Fibroblast of lung (primary cell): ENCODE measurements around the gene BIVM. TPM values are rescaled to one million over a fixed set of nuclear protein-coding genes. Genes with fewer than 3 reads are reported as not detected.

Experiments used
- DNase-seq, 2 donors: peaks; one replicate each; pipeline versions ENCODE4 v3.0.0 to v3.0.0-alpha.2; 2010; ENCODE audit warnings: low read depth in 2 of 2
- H2AFZ ChIP-seq: 2 replicates; pipeline ENCODE4 v1.5.1; 2012; ENCODE audit warnings: low read length, control low read depth, inconsistent platforms
- H3K27ac ChIP-seq: 2 replicates; pipeline ENCODE4 v1.5.1; 2011; ENCODE audit warnings: low read length, control low read depth; ENCODE audit not compliant: insufficient read depth
- H3K27me3 ChIP-seq: 2 replicates; pipeline ENCODE4 v1.5.1; 2011; ENCODE audit warnings: mild to moderate bottlenecking, low read length; ENCODE audit not compliant: control insufficient read depth, insufficient read depth
- H3K36me3 ChIP-seq: 2 replicates; pipeline ENCODE4 v1.5.1; 2011; ENCODE audit warnings: low read length; ENCODE audit not compliant: control insufficient read depth, insufficient read depth
- H3K4me1 ChIP-seq: 2 replicates; pipeline ENCODE4 v1.5.1; 2011; ENCODE audit warnings: low read length; ENCODE audit not compliant: control insufficient read depth, insufficient read depth; ENCODE audit errors: extremely low read depth
- H3K4me2 ChIP-seq: 2 replicates; pipeline ENCODE4 v1.5.1; 2011; ENCODE audit warnings: low read length, control low read depth; ENCODE audit not compliant: insufficient read depth; ENCODE audit errors: extremely low read depth
- H3K4me3 ChIP-seq, 4 experiments: fragments of 200-600 bp in 1 of 4; sonication (generic) in 1 of 4; replicated peaks in 1 of 4; 2 replicates each; pipeline ENCODE4 v1.5.1; 2011 to 2016; ENCODE audit warnings: low read length in 4 of 4, low read depth in 3 of 4, mild to moderate bottlenecking in 3 of 4, control low read depth in 2 of 4, inconsistent platforms in 1 of 4, mixed read lengths in 1 of 4; ENCODE audit not compliant: insufficient read depth in 1 of 4; ENCODE audit errors: control extremely low read depth in 1 of 4
- H3K79me2 ChIP-seq: 2 replicates; pipeline ENCODE4 v1.5.1; 2012; ENCODE audit warnings: mild to moderate bottlenecking, low read length, inconsistent platforms; ENCODE audit not compliant: control insufficient read depth, insufficient read depth
- H3K9ac ChIP-seq: 2 replicates; pipeline ENCODE4 v1.5.1; 2011; ENCODE audit warnings: mild to moderate bottlenecking, low read length, control low read depth; ENCODE audit not compliant: insufficient read depth
- H3K9me3 ChIP-seq: 2 replicates; pipeline ENCODE4 v1.5.1; 2012; ENCODE audit warnings: low read depth, low read length; ENCODE audit not compliant: control insufficient read depth, insufficient read depth
- H4K20me1 ChIP-seq: 2 replicates; pipeline ENCODE4 v1.5.1; 2011; ENCODE audit warnings: low read length; ENCODE audit not compliant: control insufficient read depth, insufficient read depth; ENCODE audit errors: extremely low read depth
- EZH2 ChIP-seq: IDR thresholded peaks from 2 replicates; pipeline ENCODE4 v1.5.1; 2012; ENCODE audit warnings: low read length, control low read depth, mild to moderate bottlenecking; ENCODE audit errors: missing control alignments
- polyA plus RNA-seq, 2 donors: library from polyadenylated mRNA; depleted of rRNA in 1 of 2; stranded (reverse) in 1 of 2; unstranded in 1 of 2; fragments of >200 nt; gene quantifications; 2 replicates each; pipeline ENCODE4 v1.2.1, GENCODE V29; 2011 to 2012; ENCODE audit warnings: missing spikeins in 1 of 2
- total RNA-seq: library from RNA; depleted of rRNA; stranded (reverse); fragments of >200 nt; gene quantifications from 2 replicates; pipeline ENCODE4 v1.2.1, GENCODE V29; 2014
- TF ChIP-seq, protein P1 (sequence below), 2 donors: IDR thresholded peaks in 1 of 2; conservative IDR thresholded peaks in 1 of 2; 1 replicate in 1 of 2; 2 replicates in 1 of 2; pipeline ENCODE4 v1.5.1; 2011 to 2012; ENCODE audit warnings: low read length in 2 of 2, control low read depth in 1 of 2, inconsistent platforms in 1 of 2, low read depth in 1 of 2, mild to moderate bottlenecking in 1 of 2

BIVM gene
- total and polyA plus RNA-seq, 2 donors (not counting 1 experiment from before 2014, with no cell fraction given): 22.3 to 22.4 TPM

DNA sequence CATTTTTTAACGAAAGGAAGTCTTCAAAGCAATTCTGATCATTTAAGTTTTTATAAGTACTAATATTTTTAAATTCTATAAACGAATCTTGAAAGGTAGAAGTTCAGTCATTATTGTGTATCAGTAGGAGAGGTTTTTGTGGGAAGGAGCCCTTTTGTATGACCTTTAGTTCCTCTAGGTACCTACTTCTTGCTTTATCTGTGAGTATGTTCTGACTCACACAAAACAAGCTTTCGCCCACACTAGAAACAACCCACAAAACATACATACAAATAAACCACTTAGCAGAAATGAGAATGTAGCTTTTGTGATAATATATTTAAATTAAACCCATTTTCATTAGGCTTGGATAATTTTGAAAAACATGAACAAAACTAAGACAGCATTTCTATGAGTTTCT lies 74.7 kb downstream of the BIVM start:
- peaks cover 8% of the 10 kb centered on the region for H3K36me3 ChIP-seq
- TF ChIP-seq, protein P1, sequence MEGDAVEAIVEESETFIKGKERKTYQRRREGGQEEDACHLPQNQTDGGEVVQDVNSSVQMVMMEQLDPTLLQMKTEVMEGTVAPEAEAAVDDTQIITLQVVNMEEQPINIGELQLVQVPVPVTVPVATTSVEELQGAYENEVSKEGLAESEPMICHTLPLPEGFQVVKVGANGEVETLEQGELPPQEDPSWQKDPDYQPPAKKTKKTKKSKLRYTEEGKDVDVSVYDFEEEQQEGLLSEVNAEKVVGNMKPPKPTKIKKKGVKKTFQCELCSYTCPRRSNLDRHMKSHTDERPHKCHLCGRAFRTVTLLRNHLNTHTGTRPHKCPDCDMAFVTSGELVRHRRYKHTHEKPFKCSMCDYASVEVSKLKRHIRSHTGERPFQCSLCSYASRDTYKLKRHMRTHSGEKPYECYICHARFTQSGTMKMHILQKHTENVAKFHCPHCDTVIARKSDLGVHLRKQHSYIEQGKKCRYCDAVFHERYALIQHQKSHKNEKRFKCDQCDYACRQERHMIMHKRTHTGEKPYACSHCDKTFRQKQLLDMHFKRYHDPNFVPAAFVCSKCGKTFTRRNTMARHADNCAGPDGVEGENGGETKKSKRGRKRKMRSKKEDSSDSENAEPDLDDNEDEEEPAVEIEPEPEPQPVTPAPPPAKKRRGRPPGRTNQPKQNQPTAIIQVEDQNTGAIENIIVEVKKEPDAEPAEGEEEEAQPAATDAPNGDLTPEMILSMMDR (conservative IDR thresholded peaks at IDR 0.05 in 1 of 2, IDR thresholded peaks at IDR 0.05 in 1 of 2; ENCODE audit: low read depth in 1 of 2, low read length in 2 of 2): no peak
- TF ChIP-seq EZH2: no peak
- H3K4me3 ChIP-seq: no peak overlapping the region
- peaks cover 4% of the 10 kb centered on the region for H3K79me2 ChIP-seq
- H3K4me2 ChIP-seq: no peak overlapping the region
- H3K27ac ChIP-seq: no peak overlapping the region
- H4K20me1 ChIP-seq: no peaks in the 10 kb centered on the region
- no peaks in the 10 kb centered on the region for H3K27me3 ChIP-seq
- no peaks in the 10 kb centered on the region for H3K9me3 ChIP-seq
- no peaks in the 10 kb centered on the region for H3K4me1 ChIP-seq
- H2AFZ ChIP-seq: no peak overlapping the region
- DNase-seq: peak; percentile 17 to 36
- no peak overlapping the region for H3K9ac ChIP-seq

DNA sequence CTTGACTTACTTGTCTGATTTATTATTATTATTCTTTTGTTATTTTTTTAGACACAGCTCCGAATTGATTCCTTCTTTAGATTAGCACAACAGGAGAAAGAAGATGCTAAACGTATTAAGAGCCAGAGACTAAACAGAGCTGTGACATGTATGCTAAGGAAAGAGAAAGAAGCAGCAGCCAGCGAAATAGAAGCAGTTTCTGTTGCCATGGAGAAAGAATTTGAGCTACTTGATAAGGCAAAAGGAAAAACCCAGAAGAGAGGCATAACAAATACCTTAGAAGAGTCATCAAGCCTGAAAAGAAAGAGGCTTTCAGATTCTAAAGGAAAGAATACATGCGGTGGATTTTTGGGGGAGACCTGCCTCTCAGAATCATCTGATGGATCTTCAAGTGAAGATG lies 76.3 kb downstream of the BIVM start:
- Histone ChIP-seq H3K4me1 (no peaks in the 10 kb centered on the region), H3K9me3 (no peaks in the 10 kb centered on the region), H3K27ac (no peak overlapping the region), H3K27me3 (no peaks in the 10 kb centered on the region), H3K4me3 (no peak overlapping the region), H3K4me2 (no peak overlapping the region), H3K9ac (no peak overlapping the region), H2AFZ (no peak overlapping the region), H4K20me1 (no peaks in the 10 kb centered on the region), H3K79me2 (peaks cover 4% of the 10 kb centered on the region), H3K36me3 (peaks cover 8% of the 10 kb centered on the region)
- DNase-seq: peak in 1 of 2 donors; percentile 14
- no peak for TF ChIP-seq EZH2
- TF ChIP-seq, protein P1 (conservative IDR thresholded peaks at IDR 0.05 in 1 of 2, IDR thresholded peaks at IDR 0.05 in 1 of 2; ENCODE audit: low read depth in 1 of 2, low read length in 2 of 2): no peak

DNA sequence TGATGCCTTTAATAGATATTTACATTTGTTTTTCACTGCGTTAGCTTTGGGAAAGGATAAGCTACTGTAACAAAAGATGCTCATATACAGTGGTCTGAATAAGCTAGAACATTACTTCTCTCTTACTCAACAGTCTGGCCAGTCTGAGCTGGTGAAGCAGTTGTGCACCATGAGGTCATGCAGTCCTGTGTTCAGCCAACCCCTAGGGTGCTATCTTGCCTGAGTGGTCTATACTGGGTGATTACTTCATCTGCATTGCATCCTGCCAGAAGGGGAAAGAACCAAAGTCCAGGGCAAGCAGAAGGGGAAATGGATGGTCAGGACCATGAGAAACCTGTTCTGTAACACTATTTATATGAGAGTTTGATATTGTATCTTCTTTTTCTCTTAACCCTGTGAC lies 78.4 kb downstream of the BIVM start:
- Histone ChIP-seq H4K20me1 (no peaks in the 10 kb centered on the region), H3K79me2 (no peaks in the 10 kb centered on the region), H3K4me2 (no peak overlapping the region), H3K4me3 (no peak overlapping the region), H3K9me3 (no peaks in the 10 kb centered on the region), H3K36me3 (peaks cover 4% of the 10 kb centered on the region), H3K27me3 (no peaks in the 10 kb centered on the region), H2AFZ (no peak overlapping the region), H3K9ac (no peak overlapping the region), H3K4me1 (no peaks in the 10 kb centered on the region), H3K27ac (no peak overlapping the region)
- TF ChIP-seq, protein P1 (conservative IDR thresholded peaks at IDR 0.05 in 1 of 2, IDR thresholded peaks at IDR 0.05 in 1 of 2; ENCODE audit: low read depth in 1 of 2, low read length in 2 of 2): no peak
- no peak for TF ChIP-seq EZH2
- peak; percentile 22 to 75 for DNase-seq
